ENCODE measurements around the gene DIP2A. TPM values are rescaled to one million over a fixed set of nuclear protein-coding genes. Genes with fewer than 3 reads are reported as not detected.

DIP2A gene
- total and polyA plus RNA-seq, 2 of the 8 experiments (the other 6 are each of a cell fraction or from before 2014, with no cell fraction given), result 16.0 to 27.1 TPM

- no peak overlapping the region for H3K23ac ChIP-seq (ENCODE audit: insufficient read length)
- no peaks in the 10 kb centered on the region for H3K23me2 ChIP-seq (ENCODE audit: low read depth, low read length)
- no peaks in the 10 kb centered on the region for H3K27me3 ChIP-seq (replicated peaks in 1 of 4; ENCODE audit: control insufficient read depth in 3 of 4, extremely low read depth in 1 of 4, insufficient read depth in 3 of 4, low read length in 3 of 4)
- no peak overlapping the region for H4K91ac ChIP-seq (replicated peaks; ENCODE audit: insufficient read length, low read length)
- H3K4me2 ChIP-seq (ENCODE audit: insufficient read depth in 1 of 2, low read depth in 2 of 2, low read length in 2 of 2), result no peak overlapping the region
- no peak overlapping the region for H2BK12ac ChIP-seq (ENCODE audit: low read depth, low read length)
- H2BK15ac ChIP-seq (ENCODE audit: low read length), result no peak overlapping the region
- H3K79me2 ChIP-seq (ENCODE audit: control insufficient read depth in 1 of 2, insufficient read depth in 2 of 2, low read length in 2 of 2), result peaks cover 0 to 3% of the 10 kb centered on the region in 2 experiments; a peak in 1 of 4 replicates
- no peak overlapping the region for H2BK120ac ChIP-seq (replicated peaks; ENCODE audit: low read depth, low read length)
- no peak overlapping the region for H3K56ac ChIP-seq (replicated peaks; ENCODE audit: insufficient read length, low read depth, low read length)
- peaks cover 0 to 1% of the 10 kb centered on the region in 2 experiments for H4K20me1 ChIP-seq (replicated peaks in 1 of 2; ENCODE audit: control insufficient read depth in 1 of 2, insufficient read depth in 2 of 2, low read length in 2 of 2)
- H4K8ac ChIP-seq (ENCODE audit: extremely low read depth, insufficient read depth, low read length), result no peak overlapping the region
- no peak overlapping the region for H3K9ac ChIP-seq (replicated peaks in 1 of 4; ENCODE audit: extremely low read depth in 1 of 4, low read depth in 3 of 4, low read length in 3 of 4)
- ChIA-PET CTCF (ENCODE audit: partially characterized antibody) (no interaction called here), POLR2A (ENCODE audit: partially characterized antibody) (interaction anchor here (0.6 to 0.8 kb wide), 3 partner anchors 12 to 179 kb away, joined by 3 to 4 read pairs (median 3); no protein-coding TSS in a partner anchor)
- no peak overlapping the region for H2AFZ ChIP-seq (ENCODE audit: low read length)
- H4K5ac ChIP-seq (ENCODE audit: insufficient read length, low read depth, low read length), result no peak overlapping the region
- 70% methylated on average over 6 of the region's 6 CpGs; no CpG with 5 or more reads in 1 of the 2 experiments for WGBS, 2 experiments (ENCODE audit: extremely low coverage in 1 of 2, insufficient coverage in 1 of 2, insufficient read length in 1 of 2, insufficient replicate concordance in 2 of 2, low coverage in 1 of 2, low lambda C conversion rate in 2 of 2, missing lambda C conversion rate in 1 of 2)
- H3K9me3 ChIP-seq (ENCODE audit: insufficient read depth in 2 of 2, low read depth in 1 of 2, low read length in 1 of 2), result no peaks in the 10 kb centered on the region
- H3K36me3 ChIP-seq (ENCODE audit: control insufficient read depth in 2 of 4, insufficient read depth in 4 of 4, low read length in 3 of 4), result peaks cover 0 to 4% (median 0%) of the 10 kb centered on the region in 4 experiments; a peak in 1 of 8 replicates
- no peak overlapping the region for H3K14ac ChIP-seq (ENCODE audit: insufficient read length)
- H3K18ac ChIP-seq (ENCODE audit: extremely low read depth, low read length), result no peak overlapping the region
- H3K4ac ChIP-seq (replicated peaks; ENCODE audit: insufficient read length, low read depth, low read length), result no peak overlapping the region
- no peak overlapping the region for H3K27ac ChIP-seq (ENCODE audit: low read depth, low read length)
- no peaks in the 10 kb centered on the region for H3K4me1 ChIP-seq (replicated peaks in 1 of 4; ENCODE audit: control insufficient read depth in 3 of 4, insufficient read depth in 4 of 4, low read length in 3 of 4)
- H2BK5ac ChIP-seq (ENCODE audit: low read depth, low read length), result no peak overlapping the region
- H2BK20ac ChIP-seq (ENCODE audit: low read length), result no peak overlapping the region
- H3K79me1 ChIP-seq (ENCODE audit: low read depth, low read length), result no peaks in the 10 kb centered on the region; the same call in 1 of the 2 replicates
- DNase-seq (ENCODE audit: low read depth in 1 of 2, low spot score in 2 of 2) (no peak), FAIRE-seq (no peak)
- H3K4me3 ChIP-seq (ENCODE audit: extremely low read depth in 1 of 4, insufficient read depth in 2 of 4, low read depth in 3 of 4, low read length in 4 of 4), result no peak overlapping the region
- no peak overlapping the region for H2AK5ac ChIP-seq (ENCODE audit: low read depth, low read length)
- no peak for TF ChIP-seq EP300 (IDR thresholded peaks at IDR 0.05; ENCODE audit: borderline replicate concordance in 1 of 2, low read depth in 2 of 2, low read length in 2 of 2)
- TF ChIP-seq TBP (IDR thresholded peaks at IDR 0.05; ENCODE audit: low read depth, low read length), result no peak
- no peak for TF ChIP-seq CTBP2 (IDR thresholded peaks at IDR 0.05; ENCODE audit: borderline replicate concordance, insufficient read depth, insufficient read length, low read length)
- TF ChIP-seq CHD1 (IDR thresholded peaks at IDR 0.05; ENCODE audit: low read depth, low read length), result no peak
- TF ChIP-seq KDM5A (IDR thresholded peaks at IDR 0.05; ENCODE audit: low read length), result no peak
- TF ChIP-seq SP4 (IDR thresholded peaks at IDR 0.05; ENCODE audit: low read length), result no peak
- TF ChIP-seq TAF7 (optimal IDR thresholded peaks at IDR 0.05; ENCODE audit: borderline replicate concordance, low read depth, low read length), result no peak
- no peak for TF ChIP-seq E2F6 (IDR thresholded peaks at IDR 0.05)
- no peak for TF ChIP-seq TCF12 (IDR thresholded peaks at IDR 0.05; ENCODE audit: low read depth, low read length)
- TF ChIP-seq KDM4A (IDR thresholded peaks at IDR 0.05; ENCODE audit: low read depth, low read length, severe bottlenecking), result no peak
- TF ChIP-seq USF2 (IDR thresholded peaks at IDR 0.05; ENCODE audit: low read length), result no peak
These were observed 9.6 kb downstream of the DIP2A start for GRCh38 chr21:46468108-46468774.
